ENCODE results near the gene GHR.
"Not testable (repeated sequence)": the region's sequence is repeated elsewhere in the genome, so short reads cannot be mapped to it uniquely, and the experiment has no call there.

The GHR gene

GRCh38 chr5:42569953-42570548 is 146.8 kb downstream of the GHR start:
- no peak for DNase-seq

GRCh38 chr5:42570966-42571960 is 148.0 kb downstream of the GHR start:
- peak; percentile 58 for DNase-seq

- no peak for DNase-seq
These were observed 149.1 kb downstream of the GHR start for GRCh38 chr5:42572313-42572712.

GRCh38 chr5:42573386-42573785 is 150.1 kb downstream of the GHR start:
- DNase-seq, result no peak

DNA sequence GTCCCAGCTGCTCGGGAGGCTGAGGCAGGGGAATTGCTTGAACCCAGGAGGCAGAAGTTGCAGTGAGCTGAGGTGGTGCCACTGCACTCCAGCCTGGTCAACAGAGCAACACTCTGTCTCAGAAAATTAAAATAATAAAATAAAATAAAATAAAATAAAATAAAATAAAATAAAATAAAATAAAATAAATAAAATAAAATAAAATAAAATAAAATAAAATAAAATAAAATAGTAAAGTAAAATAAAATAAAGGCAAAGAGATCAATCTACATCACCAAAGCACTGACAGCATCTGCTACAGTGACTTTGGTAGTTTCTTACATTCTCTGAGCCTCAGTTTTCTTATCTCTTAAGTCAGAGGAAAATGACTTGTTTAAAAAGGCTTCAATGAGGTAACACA is 152.7 kb downstream of the GHR start:
- DNase-seq, result not testable (repeated sequence)

DNA sequence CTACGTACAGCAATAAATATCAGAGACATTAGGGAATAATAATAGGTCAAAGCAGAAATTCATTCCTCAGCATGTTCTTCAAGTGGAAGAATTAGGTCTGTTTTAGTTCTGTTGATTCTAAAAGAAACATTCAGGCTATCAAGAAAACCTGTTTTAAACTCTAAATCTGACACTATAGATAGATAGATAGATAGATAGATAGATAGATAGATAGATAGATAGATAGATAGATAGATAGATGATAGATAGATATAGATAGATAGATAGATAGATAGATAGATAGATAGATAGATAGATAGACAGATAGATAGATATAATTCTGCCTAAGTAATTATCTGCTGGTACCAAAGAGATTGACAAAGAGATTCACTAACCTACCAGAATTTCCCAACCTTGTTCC is 155.7 kb downstream of the GHR start:
- not testable (repeated sequence) for DNase-seq

DNA sequence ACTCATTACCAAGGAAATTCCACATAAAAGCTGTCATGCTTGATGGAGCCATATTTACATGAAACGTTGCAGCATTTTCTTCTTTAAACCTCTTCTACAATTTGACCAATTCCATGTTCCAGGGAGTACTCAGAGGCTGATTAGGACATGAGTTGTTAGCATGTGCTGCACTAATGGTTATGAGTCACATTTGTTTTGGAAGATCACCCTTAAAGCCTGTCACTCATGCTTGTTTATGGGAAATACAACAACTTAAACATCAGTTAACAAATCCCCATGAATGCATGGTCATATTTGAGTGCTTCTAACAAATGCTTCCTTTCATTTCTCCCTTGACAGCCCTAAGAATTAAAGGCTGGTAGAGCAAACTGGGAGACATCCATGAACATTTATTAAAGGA is 156.1 kb downstream of the GHR start:
- DNase-seq, result no peak

DNA sequence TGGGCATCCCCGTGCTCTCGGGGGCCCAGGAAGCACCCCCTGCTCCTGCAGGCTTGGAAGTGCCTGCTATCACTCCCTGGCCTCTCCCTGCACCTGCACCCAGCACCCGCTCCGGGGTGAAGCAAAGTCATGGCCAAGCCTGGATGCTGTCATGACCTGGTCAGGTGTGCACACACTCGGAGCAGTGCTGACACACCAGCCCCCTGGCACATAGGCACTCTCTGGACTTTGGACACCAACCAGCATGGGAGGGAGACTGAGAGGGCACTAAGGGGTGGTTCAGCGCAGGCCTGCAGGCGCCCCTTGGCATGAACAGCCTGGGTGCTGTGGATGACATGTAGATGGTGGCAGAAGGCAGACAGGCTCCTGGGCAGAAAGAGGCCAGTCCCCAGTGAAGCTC is 158.6 kb downstream of the GHR start:
- no peak for DNase-seq

- no peak for DNase-seq
These were observed 159.5 kb downstream of the GHR start for GRCh38 chr5:42582723-42583122.

- DNase-seq, result peak; percentile 45
These were observed 160.1 kb downstream of the GHR start for GRCh38 chr5:42583322-42583721.

DNA sequence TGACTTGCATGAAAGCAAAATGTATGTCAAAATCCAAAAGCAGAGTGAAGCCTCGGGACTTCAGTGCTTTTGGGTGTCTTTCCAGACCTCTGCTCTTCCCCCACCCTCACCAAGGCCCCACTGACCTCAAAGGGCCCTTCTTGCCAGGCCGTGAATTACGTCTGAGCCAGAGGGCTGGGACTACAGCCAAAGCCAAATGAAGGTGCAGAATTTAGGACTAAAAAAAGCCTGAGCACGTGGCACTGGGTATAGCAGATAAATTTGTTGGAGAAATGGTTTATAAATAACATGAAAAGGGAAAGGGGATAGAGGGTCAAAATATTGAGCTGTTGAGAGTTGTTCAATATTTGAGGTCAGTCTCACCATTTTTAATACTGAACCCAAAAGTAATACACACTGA is 163.4 kb downstream of the GHR start:
- DNase-seq, result no peak

GRCh38 chr5:42587096-42587723 is 164.0 kb downstream of the GHR start:
- DNase-seq, result no peak

GRCh38 chr5:42590566-42590965 is 167.3 kb downstream of the GHR start:
- no peak for DNase-seq

- no peak for DNase-seq
These were observed 167.8 kb downstream of the GHR start for GRCh38 chr5:42591015-42591414.

DNA sequence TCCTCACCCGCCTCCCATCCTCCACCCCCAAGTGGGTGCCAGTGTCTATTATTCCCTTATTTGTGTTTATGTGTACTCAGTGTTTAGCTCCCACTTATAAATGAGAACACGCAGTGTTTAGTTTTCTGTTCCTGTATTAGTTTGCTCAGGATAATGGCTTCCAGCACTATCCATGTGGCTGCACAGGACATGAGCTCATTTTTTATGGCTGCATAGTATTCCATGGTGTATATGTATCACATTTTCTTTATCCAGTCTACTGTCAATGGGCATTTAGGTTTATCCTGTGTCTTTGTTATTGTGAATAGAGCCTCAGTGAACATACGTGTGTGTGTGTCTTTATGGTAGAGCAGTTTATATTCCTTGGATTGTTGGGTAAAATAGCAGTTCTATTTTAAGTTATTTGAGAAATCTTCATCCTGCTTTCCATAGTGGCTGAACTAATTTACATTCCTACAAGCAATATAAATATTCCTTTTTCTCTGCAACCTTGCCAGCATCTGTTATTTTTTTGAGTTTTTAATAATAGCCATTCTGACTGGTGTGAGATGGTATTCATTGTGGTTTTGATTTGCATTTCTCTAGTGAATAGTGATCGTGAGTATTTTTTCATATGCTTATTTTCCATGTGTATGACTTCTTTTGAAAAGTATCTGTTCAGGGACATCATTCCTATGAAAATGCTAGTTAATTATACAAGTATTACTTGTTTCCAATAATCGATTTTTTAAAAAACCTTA is 169.3 kb downstream of the GHR start:
- DNase-seq, result no peak

DNA sequence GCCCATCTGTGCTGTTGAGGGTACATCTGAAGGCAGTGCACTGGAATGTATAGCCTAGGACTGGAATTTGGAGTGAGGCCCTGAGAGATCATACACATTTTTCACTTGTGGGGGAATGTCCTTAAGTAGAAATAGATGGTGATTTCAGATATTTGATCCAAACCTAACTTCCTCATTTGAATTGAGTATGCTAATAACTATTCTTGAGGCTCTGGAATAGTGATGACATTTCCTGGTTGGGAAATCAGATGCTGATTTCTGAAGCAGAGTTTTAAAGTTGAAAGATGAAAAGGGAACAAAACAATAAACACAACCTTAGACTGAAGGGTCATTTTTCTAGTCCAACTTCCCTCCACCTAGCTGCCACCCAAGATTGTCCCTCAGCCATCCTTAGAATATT is 170.4 kb downstream of the GHR start:
- DNase-seq, result no peak

GRCh38 chr5:42595597-42595996 is 172.4 kb downstream of the GHR start:
- no peak for DNase-seq

GRCh38 chr5:42596817-42597216 is 173.6 kb downstream of the GHR start:
- DNase-seq, result no peak

DNA sequence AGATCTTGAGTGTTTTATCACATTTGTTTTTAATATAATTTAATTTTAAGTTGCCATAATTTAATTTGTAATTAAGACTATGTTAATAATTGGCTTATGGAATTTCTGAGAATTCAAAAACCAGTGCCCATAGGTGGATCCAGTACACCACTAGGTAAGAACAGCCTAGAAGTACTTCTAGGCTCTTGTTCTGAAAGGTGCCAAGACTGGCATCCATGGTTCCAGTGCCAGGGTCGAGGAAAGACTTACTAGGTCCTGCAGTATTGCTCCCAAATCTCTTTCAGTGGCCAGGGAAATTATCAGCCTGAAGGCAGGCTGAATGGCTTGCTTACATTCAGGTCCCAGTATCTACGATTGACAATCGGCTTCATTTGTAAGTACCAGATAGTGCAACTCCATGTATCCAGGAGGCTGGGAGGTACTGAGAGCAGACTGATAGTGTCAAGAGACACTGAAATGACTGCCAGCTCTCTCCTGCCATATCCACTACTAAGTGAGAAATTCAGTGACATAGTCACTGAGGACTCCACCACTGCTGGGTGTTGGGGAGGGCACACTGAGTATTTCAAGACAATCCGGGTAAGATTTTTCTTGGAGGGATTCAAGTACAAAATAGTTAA is 174.2 kb downstream of the GHR start:
- no peak for DNase-seq

- DNase-seq, result no peak
These were observed 175.1 kb downstream of the GHR start for GRCh38 chr5:42598311-42598710.

- no peak for DNase-seq
These were observed 175.9 kb downstream of the GHR start for GRCh38 chr5:42599106-42599505.

- no peak for DNase-seq
These were observed 177.2 kb downstream of the GHR start for GRCh38 chr5:42600441-42600840.

Data from fibroblast of skin of abdomen (primary cell).